Neuron (in vitro differentiated cells): ENCODE data around the gene ABHD8.

Source experiments
- H2AFZ ChIP-seq: one replicate; pipeline ENCODE4 v1.6.1; 2013; ENCODE audit warnings: low read depth, mild to moderate bottlenecking, inconsistent platforms, low read length, moderate library complexity
- H3K27me3 ChIP-seq: one replicate; pipeline ENCODE4 v1.6.1; 2013; ENCODE audit warnings: low read length; ENCODE audit not compliant: insufficient read depth
- H3K36me3 ChIP-seq: one replicate; pipeline ENCODE4 v1.6.1; 2013; ENCODE audit warnings: low read length; ENCODE audit not compliant: insufficient read depth
- H3K4me1 ChIP-seq: one replicate; pipeline ENCODE4 v1.6.1; 2013; ENCODE audit warnings: low read length; ENCODE audit not compliant: insufficient read depth
- H3K4me3 ChIP-seq: 2 replicates; pipeline ENCODE4 v1.5.1; 2013; ENCODE audit warnings: mild to moderate bottlenecking, low read length, moderate library complexity
- H3K9me3 ChIP-seq: one replicate; pipeline ENCODE4 v1.6.1; 2013; ENCODE audit warnings: low read length

The ABHD8 gene

DNA sequence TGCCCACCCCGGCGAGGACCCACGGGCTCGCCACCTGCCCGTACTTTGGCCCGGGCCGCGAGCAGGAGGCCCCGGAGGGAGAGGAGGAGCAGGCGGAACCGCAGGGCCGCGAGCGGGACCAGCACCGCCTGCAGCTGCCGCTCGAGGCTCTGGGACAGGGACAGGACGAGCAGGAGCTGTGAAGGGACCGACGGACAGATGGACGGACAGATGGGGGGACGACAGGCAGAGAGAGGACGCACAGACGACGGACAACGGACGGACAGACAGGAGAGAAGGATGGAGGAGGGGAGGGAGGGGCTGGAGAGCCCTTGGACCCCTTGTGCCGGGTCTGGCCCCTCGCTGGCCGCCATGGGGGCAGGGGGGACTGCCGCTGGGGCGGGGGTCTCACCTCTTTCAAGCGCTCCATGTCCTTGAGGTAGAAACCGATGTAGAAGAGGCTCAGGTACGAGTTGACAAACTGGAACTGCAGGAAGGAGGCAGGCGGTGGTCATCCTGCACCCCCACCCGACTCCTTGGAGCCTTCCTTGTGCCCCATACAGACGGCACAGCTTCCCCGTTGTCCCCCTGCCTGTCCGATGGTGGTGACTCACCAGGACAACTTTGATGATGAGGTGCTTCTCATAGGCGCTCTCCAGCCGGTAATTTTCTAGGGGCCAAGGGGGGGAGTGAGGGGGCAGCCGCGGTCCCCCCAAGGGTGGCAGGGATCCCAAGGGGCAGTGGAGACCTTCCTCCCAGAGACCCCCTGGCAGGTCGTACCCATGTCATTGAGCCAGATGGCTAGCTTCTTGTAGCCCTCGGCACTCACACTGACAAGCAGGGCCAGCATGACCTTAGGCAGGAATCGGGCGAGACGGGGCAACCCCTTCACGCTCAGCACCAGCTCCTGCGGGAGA, 26.4 kb upstream of the ABHD8 start:
- Histone ChIP-seq H3K9me3 (no peaks in the 10 kb centered on the region), H3K4me1 (peaks cover 3% of the 10 kb centered on the region), H3K27me3 (no peaks in the 10 kb centered on the region), H3K36me3 (peaks cover 58% of the 10 kb centered on the region), H2AFZ (no peak overlapping the region), H3K4me3 (no peak overlapping the region)

DNA sequence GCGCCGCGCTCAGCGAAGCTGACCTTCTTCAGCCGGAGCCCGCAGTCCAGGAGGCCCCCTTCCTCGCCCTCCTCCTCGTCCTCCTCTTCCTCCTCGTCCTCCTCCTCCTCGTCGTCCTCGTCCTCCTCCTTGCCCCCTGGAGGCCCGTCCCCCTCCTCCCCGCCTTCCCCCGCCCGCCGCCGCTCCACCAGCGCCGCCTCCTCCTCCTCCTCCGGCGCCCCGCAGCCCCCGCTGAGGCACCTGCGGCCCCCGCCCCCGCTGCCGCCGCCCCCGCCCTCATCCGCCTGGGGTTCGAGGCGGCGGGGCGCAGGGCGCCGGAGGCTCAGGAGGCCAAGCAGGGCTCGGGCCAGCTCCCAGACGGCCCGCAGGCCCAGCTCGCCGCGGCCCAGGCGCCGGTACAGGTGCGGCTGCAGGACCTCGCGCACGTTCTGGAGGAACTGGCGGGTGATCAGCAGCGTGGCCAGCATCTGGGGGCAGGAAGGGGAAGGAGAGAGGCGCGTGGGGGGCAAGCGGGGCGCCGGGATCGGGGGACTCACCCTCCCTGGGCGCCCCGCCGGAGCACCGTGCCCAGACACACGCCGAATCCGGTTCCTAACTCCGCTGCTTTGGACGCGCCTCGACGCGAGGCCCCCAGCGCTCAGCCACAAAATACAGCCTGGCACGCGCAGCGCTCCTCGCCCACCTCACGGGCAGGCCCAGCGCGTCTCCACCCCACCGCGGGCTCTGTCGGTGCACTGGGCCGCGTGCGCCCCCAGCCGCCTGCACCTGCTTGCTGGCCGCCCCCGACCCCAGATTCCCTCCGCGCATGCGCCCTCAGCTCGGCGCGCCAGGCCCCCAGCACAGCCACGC, 25.5 kb upstream of the ABHD8 start:
- H3K4me1 ChIP-seq, result peaks cover 2% of the 10 kb centered on the region
- peaks cover 64% of the 10 kb centered on the region for H3K36me3 ChIP-seq
- H2AFZ ChIP-seq, result no peak overlapping the region
- no peaks in the 10 kb centered on the region for H3K9me3 ChIP-seq
- H3K4me3 ChIP-seq, result no peak overlapping the region
- no peaks in the 10 kb centered on the region for H3K27me3 ChIP-seq

- no peaks in the 10 kb centered on the region for H3K9me3 ChIP-seq
- H3K27me3 ChIP-seq, result no peaks in the 10 kb centered on the region
- no peak overlapping the region for H2AFZ ChIP-seq
- H3K4me1 ChIP-seq, result no peaks in the 10 kb centered on the region
- H3K4me3 ChIP-seq, result no peak overlapping the region
- peaks cover 60% of the 10 kb centered on the region for H3K36me3 ChIP-seq
Measured at GRCh38 chr19:17327654-17328516, 24.7 kb upstream of the ABHD8 start.

- H3K4me1 ChIP-seq, result no peaks in the 10 kb centered on the region
- H2AFZ ChIP-seq, result no peak overlapping the region
- H3K36me3 ChIP-seq, result peaks cover 56% of the 10 kb centered on the region
- H3K27me3 ChIP-seq, result no peaks in the 10 kb centered on the region
- H3K9me3 ChIP-seq, result no peaks in the 10 kb centered on the region
- no peak overlapping the region for H3K4me3 ChIP-seq
Measured at GRCh38 chr19:17327068-17327653, 23.9 kb upstream of the ABHD8 start.

GRCh38 chr19:17326595-17326966, 23.4 kb upstream of the ABHD8 start:
- no peak overlapping the region for H2AFZ ChIP-seq
- H3K27me3 ChIP-seq, result no peaks in the 10 kb centered on the region
- peaks cover 62% of the 10 kb centered on the region for H3K36me3 ChIP-seq
- H3K4me1 ChIP-seq, result no peaks in the 10 kb centered on the region
- no peaks in the 10 kb centered on the region for H3K9me3 ChIP-seq
- no peak overlapping the region for H3K4me3 ChIP-seq

DNA sequence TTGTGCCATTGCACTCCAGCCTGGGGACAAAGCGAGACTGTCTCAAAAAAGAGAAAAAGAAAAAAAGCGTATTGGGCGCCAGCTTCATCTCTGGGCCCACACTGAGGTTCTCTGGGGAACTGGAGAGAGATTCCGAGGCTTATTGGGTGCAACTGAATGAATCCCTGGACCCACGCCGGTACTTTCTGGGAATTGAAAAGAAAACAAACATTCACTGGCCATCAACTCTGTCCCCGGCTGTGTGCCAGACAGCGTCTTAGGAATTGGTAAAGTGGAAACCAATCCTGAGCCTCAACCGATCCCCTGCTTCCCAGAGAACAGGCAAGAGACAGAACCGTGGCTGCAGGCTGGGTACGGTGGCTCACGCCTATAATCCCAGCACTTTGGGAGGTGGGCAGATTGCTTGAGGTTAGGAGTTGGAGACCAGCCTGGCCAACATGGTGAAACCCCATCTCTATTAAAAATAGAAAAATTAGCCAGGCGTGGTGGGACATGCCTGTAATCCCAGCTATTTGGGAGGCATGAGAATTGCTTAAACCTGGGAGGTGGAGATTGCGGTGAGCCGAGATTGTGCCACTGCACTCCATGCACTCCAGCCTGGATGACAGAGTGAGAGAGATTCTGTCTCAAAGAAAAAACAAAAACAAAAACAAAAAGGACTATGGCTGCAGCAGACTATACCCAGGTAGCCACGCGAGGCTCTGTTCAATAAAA, 22.8 kb upstream of the ABHD8 start:
- Histone ChIP-seq H3K4me3 (no peak overlapping the region), H3K9me3 (no peaks in the 10 kb centered on the region), H3K27me3 (no peaks in the 10 kb centered on the region), H3K36me3 (peaks cover 61% of the 10 kb centered on the region), H2AFZ (no peak overlapping the region), H3K4me1 (no peaks in the 10 kb centered on the region)

GRCh38 chr19:17325133-17325532, 21.9 kb upstream of the ABHD8 start:
- Histone ChIP-seq H2AFZ (no peak overlapping the region), H3K4me1 (no peaks in the 10 kb centered on the region), H3K4me3 (no peak overlapping the region), H3K36me3 (peaks cover 58% of the 10 kb centered on the region), H3K9me3 (no peaks in the 10 kb centered on the region), H3K27me3 (no peaks in the 10 kb centered on the region)

DNA sequence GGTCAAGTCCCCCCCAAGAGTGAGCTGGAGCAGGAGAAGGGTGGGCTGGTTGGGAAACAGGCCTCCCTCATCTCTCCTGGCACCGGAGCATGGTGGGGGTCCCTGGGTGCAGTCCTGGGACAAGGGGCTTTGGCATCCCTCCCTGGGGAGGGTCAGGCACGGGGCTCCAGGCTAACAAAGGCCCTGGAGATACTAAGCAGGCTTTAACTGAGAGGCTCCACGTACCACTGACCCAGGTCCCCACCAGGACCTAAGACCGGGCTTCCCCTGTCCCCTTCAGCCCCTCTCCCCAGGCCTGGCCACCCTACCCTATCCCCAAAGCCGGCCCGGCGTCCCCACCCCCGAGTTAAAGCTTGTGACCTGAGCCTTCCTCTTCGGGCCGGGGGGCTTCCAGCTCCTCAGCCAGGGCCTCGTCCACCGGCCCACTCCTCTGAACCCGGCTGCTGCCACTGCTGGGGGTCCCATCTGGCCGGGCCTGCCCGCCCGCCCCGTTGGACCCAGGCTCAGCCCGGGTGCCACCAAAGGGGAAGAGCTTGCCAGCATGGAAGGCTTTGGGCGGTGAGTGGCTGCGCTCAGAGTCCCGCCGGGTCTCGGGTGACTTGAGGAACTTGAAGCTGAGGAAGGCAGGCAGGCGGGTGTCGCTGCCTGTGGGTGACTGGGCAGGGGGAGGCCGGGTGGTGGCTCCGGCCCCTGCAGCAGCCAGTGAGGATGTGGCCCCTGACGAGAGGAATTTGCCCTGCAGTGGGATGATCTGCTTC, 21.3 kb upstream of the ABHD8 start:
- Histone ChIP-seq H2AFZ (no peak overlapping the region), H3K9me3 (no peaks in the 10 kb centered on the region), H3K4me1 (no peaks in the 10 kb centered on the region), H3K36me3 (peaks cover 59% of the 10 kb centered on the region), H3K4me3 (no peak overlapping the region), H3K27me3 (no peaks in the 10 kb centered on the region)

DNA sequence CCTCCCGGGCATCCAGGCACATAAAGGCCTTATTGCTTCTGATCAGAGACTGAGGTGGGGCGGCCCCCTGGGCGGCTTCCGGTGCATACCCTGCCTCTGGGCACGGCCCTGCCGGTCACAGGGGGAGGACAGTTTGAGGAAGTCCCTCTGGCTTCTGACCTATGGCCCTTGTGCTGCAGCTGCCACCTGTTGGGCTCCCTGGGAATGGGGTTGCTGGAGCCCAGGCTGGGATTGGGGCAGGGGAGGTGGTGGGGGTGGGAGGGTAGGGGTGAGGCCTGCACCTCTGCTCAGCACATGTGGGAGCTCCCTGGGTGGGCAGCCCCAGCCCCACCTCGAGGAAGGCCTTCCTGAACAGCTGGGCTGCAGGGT, 20.7 kb upstream of the ABHD8 start:
- H3K27me3 ChIP-seq, result no peaks in the 10 kb centered on the region
- H3K9me3 ChIP-seq, result no peaks in the 10 kb centered on the region
- H3K4me1 ChIP-seq, result no peaks in the 10 kb centered on the region
- no peak overlapping the region for H3K4me3 ChIP-seq
- H3K36me3 ChIP-seq, result peaks cover 62% of the 10 kb centered on the region
- H2AFZ ChIP-seq, result no peak overlapping the region

- Histone ChIP-seq H3K27me3 (no peaks in the 10 kb centered on the region), H3K4me3 (no peak overlapping the region), H3K4me1 (no peaks in the 10 kb centered on the region), H3K36me3 (peaks cover 62% of the 10 kb centered on the region), H2AFZ (no peak overlapping the region), H3K9me3 (no peaks in the 10 kb centered on the region)
Measured at GRCh38 chr19:17323300-17323963, 20.2 kb upstream of the ABHD8 start.

GRCh38 chr19:17322854-17323253, 19.6 kb upstream of the ABHD8 start:
- Histone ChIP-seq H3K4me3 (no peak overlapping the region), H3K9me3 (no peaks in the 10 kb centered on the region), H3K27me3 (no peaks in the 10 kb centered on the region), H3K4me1 (no peaks in the 10 kb centered on the region), H3K36me3 (peaks cover 58% of the 10 kb centered on the region), H2AFZ (no peak overlapping the region)
